Right forelimb (tissue), 1 donor: ENCODE measurements around the gene PGBD1.

ENCODE experiments used
- DNase-seq: peaks from one replicate; pipeline ENCODE4 v3.0.0-alpha.2; 2018

The PGBD1 gene

GRCh38 chr6:28336284-28337120 is 55.1 kb downstream of the PGBD1 start:
- DNase-seq = no peak

- DNase-seq = no peak
Observed at GRCh38 chr6:28337121-28337520, 55.7 kb downstream of the PGBD1 start.

- DNase-seq = no peak
Observed at GRCh38 chr6:28340310-28341095, 59.1 kb downstream of the PGBD1 start.

- no peak for DNase-seq
Observed at GRCh38 chr6:28343898-28344677, 62.7 kb downstream of the PGBD1 start.

- DNase-seq = no peak
Observed at GRCh38 chr6:28345201-28345600, 63.8 kb downstream of the PGBD1 start.

- no peak for DNase-seq
Observed at GRCh38 chr6:28347119-28347518, 65.7 kb downstream of the PGBD1 start.

- no peak for DNase-seq
Observed at GRCh38 chr6:28349344-28349891, 68.0 kb downstream of the PGBD1 start.

- peak; percentile 86 for DNase-seq
Observed at GRCh38 chr6:28349892-28350737, 68.7 kb downstream of the PGBD1 start, which contains the start of gene ZKSCAN3. Gene ZKSCAN3, plus strand, starts transcription at chr6:28349947. Its CDS starts 9,640 bp downstream, at chr6:28359587.

- no peak for DNase-seq
Observed at GRCh38 chr6:28351087-28351486, 69.7 kb downstream of the PGBD1 start.

- DNase-seq = no peak
Observed at GRCh38 chr6:28351493-28351925, 70.1 kb downstream of the PGBD1 start.
